NCI-H345 (cell line): ENCODE results near the gene CPLANE1.
"Not testable (repeated sequence)": the region's sequence is repeated elsewhere in the genome, so short reads cannot be mapped to it uniquely, and the experiment has no call there.

Experiments used
- DNase-seq: peaks from one replicate; lab custom pipeline; 2025; lab: John Stamatoyannopoulos, UW

CPLANE1 gene

GRCh38 chr5:37121027-37121426 lies 128.1 kb downstream of the CPLANE1 start:
- no peak for DNase-seq

GRCh38 chr5:37120270-37120669 lies 128.9 kb downstream of the CPLANE1 start:
- DNase-seq: no peak

- no peak for DNase-seq
Observed at GRCh38 chr5:37116359-37116758, 132.8 kb downstream of the CPLANE1 start.

GRCh38 chr5:37112383-37112991 lies 136.7 kb downstream of the CPLANE1 start:
- DNase-seq: no peak

- no peak for DNase-seq
Observed at GRCh38 chr5:37111426-37112382, 137.5 kb downstream of the CPLANE1 start.

- no peak for DNase-seq
Observed at GRCh38 chr5:37110135-37110534, 139.0 kb downstream of the CPLANE1 start.

GRCh38 chr5:37109338-37109737 lies 139.8 kb downstream of the CPLANE1 start:
- no peak for DNase-seq

- no peak for DNase-seq
Observed at GRCh38 chr5:37103302-37103701, 145.9 kb downstream of the CPLANE1 start.

- DNase-seq: not testable (repeated sequence)
Observed at GRCh38 chr5:37099267-37099666, 149.9 kb downstream of the CPLANE1 start.

- DNase-seq: not testable (repeated sequence)
Observed at GRCh38 chr5:37093795-37094194, 155.4 kb downstream of the CPLANE1 start.

- DNase-seq: no peak
Observed at GRCh38 chr5:37090781-37091180, 158.4 kb downstream of the CPLANE1 start.

GRCh38 chr5:37090123-37090726 lies 159.0 kb downstream of the CPLANE1 start:
- no peak for DNase-seq

- no peak for DNase-seq
Observed at GRCh38 chr5:37088009-37088408, 161.2 kb downstream of the CPLANE1 start.

- no peak for DNase-seq
Observed at GRCh38 chr5:37086466-37087173, 162.6 kb downstream of the CPLANE1 start.

- not testable (repeated sequence) for DNase-seq
Observed at GRCh38 chr5:37086026-37086425, 163.2 kb downstream of the CPLANE1 start.

- DNase-seq: not testable (repeated sequence)
Observed at GRCh38 chr5:37082977-37083376, 166.2 kb downstream of the CPLANE1 start.

- DNase-seq: no peak
Observed at GRCh38 chr5:37080697-37081096, 168.5 kb downstream of the CPLANE1 start.

- DNase-seq: no peak
Observed at GRCh38 chr5:37077146-37077545, 172.0 kb downstream of the CPLANE1 start.

GRCh38 chr5:37075399-37075950 lies 173.7 kb downstream of the CPLANE1 start:
- no peak for DNase-seq

- no peak for DNase-seq
Observed at GRCh38 chr5:37071901-37072581, 177.1 kb downstream of the CPLANE1 start.

- no peak for DNase-seq
Observed at GRCh38 chr5:37071487-37071886, 177.7 kb downstream of the CPLANE1 start.
